22Rv1 (cell line): Measurements from ENCODE around the gene SRPK2.

Experiments used
- ZFX ChIP-seq: fragments of 450-650 bp; IDR thresholded peaks from 2 replicates; pipeline ENCODE4 v1.6.1; 2017; ENCODE audit warnings: antibody characterized with exemption, borderline replicate concordance
- TF ChIP-seq, protein P1 (sequence below): fragments of 450-650 bp; IDR thresholded peaks from 2 replicates; pipeline ENCODE4 v1.5.1; 2017; ENCODE audit warnings: mild to moderate bottlenecking

DNA sequence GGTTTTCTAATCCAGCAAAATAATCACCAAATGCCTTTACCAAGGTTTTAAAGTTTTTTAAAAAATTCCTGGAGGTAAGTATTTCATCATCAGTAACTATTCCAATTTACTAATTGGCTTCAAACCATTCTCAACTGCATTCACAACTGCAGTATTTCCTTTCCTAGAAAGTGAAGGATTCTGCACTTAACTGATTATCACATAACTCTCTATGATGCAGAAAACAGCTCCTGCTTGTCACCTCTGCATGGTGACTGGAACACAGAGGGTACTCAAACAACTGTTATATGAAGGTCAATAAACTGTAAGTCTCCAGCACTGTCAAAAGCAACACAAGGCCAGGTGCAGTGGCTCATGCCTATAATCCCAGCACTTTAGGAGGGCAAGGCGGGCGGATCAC, 42.6 kb downstream of the SRPK2 start:
- TF ChIP-seq, protein P1, sequence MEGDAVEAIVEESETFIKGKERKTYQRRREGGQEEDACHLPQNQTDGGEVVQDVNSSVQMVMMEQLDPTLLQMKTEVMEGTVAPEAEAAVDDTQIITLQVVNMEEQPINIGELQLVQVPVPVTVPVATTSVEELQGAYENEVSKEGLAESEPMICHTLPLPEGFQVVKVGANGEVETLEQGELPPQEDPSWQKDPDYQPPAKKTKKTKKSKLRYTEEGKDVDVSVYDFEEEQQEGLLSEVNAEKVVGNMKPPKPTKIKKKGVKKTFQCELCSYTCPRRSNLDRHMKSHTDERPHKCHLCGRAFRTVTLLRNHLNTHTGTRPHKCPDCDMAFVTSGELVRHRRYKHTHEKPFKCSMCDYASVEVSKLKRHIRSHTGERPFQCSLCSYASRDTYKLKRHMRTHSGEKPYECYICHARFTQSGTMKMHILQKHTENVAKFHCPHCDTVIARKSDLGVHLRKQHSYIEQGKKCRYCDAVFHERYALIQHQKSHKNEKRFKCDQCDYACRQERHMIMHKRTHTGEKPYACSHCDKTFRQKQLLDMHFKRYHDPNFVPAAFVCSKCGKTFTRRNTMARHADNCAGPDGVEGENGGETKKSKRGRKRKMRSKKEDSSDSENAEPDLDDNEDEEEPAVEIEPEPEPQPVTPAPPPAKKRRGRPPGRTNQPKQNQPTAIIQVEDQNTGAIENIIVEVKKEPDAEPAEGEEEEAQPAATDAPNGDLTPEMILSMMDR, result no peak
- TF ChIP-seq ZFX, result no peak
